ENCODE results near the gene KCNN1. TPM values are rescaled to one million over a fixed set of nuclear protein-coding genes. Genes with fewer than 3 reads are reported as not detected.

The KCNN1 gene
- total RNA-seq, 3 donors from 2014 or later, result 0.79 TPM; not detected in 2

GRCh38 chr19:17988161-17988560 is 21.3 kb downstream of the KCNN1 start:
- Histone ChIP-seq H3K9me3 (no peaks in the 10 kb centered on the region), H3K4me3 (no peak overlapping the region), H3K36me3 (ENCODE audit: low read depth) (no peaks in the 10 kb centered on the region), H3K4me1 (ENCODE audit: low read depth) (no peaks in the 10 kb centered on the region)
- DNase-seq, result no peak
- intact Hi-C loops (cut with DNase I, micrococcal nuclease), result no loop called here
- ATAC-seq, result no peak
- TF ChIP-seq CTCF (IDR thresholded peaks at IDR 0.05), result no peak

- Histone ChIP-seq H3K9me3 (no peaks in the 10 kb centered on the region), H3K4me3 (no peak overlapping the region), H3K36me3 (ENCODE audit: low read depth) (no peaks in the 10 kb centered on the region), H3K4me1 (ENCODE audit: low read depth) (no peaks in the 10 kb centered on the region)
- ATAC-seq (no peak), DNase-seq (no peak)
- intact Hi-C loops (cut with DNase I, micrococcal nuclease), result no loop called here
- no peak for TF ChIP-seq CTCF (IDR thresholded peaks at IDR 0.05)
These were observed 22.7 kb downstream of the KCNN1 start for GRCh38 chr19:17989425-17990094.

GRCh38 chr19:17993076-17993813 is 26.3 kb downstream of the KCNN1 start:
- intact Hi-C loops (cut with DNase I, micrococcal nuclease), result no loop called here
- ATAC-seq, result peak; percentile 17
- no peak for DNase-seq
- TF ChIP-seq CTCF (IDR thresholded peaks at IDR 0.05), result no peak
- no peaks in the 10 kb centered on the region for H3K36me3 ChIP-seq (ENCODE audit: low read depth)
- no peaks in the 10 kb centered on the region for H3K9me3 ChIP-seq
- no peak overlapping the region for H3K4me3 ChIP-seq
- H3K4me1 ChIP-seq (ENCODE audit: low read depth), result no peaks in the 10 kb centered on the region

- ATAC-seq (peak; percentile 68), DNase-seq (peak; percentile 83 to 93 (median 92))
- TF ChIP-seq CTCF (IDR thresholded peaks at IDR 0.05), result peak; percentile 96
- Histone ChIP-seq H3K9me3 (no peaks in the 10 kb centered on the region), H3K4me3 (no peak overlapping the region), H3K36me3 (ENCODE audit: low read depth) (no peaks in the 10 kb centered on the region), H3K4me1 (ENCODE audit: low read depth) (peaks cover 15% of the 10 kb centered on the region)
- intact Hi-C loops (cut with DNase I, micrococcal nuclease), result loop anchor here (2.0 to 5.0 kb wide), 2 partner anchors 58 to 60 kb away; no protein-coding TSS in a partner anchor
These were observed 30.0 kb downstream of the KCNN1 start for GRCh38 chr19:17996826-17997316.

- H3K9me3 ChIP-seq, result no peaks in the 10 kb centered on the region
- peak; percentile 52 for ATAC-seq
- no peak for TF ChIP-seq CTCF (IDR thresholded peaks at IDR 0.05)
- H3K4me3 ChIP-seq, result no peak overlapping the region
- DNase-seq, result peak in 1 of 3 donors; percentile 62
- peaks cover 18% of the 10 kb centered on the region for H3K4me1 ChIP-seq (ENCODE audit: low read depth)
- intact Hi-C loops (cut with DNase I, micrococcal nuclease), result loop anchor here (2.0 to 5.0 kb wide), 2 partner anchors 59 to 61 kb away; no protein-coding TSS in a partner anchor
- no peaks in the 10 kb centered on the region for H3K36me3 ChIP-seq (ENCODE audit: low read depth)
These were observed 31.3 kb downstream of the KCNN1 start for GRCh38 chr19:17997969-17998826.
